Heart right ventricle (tissue), 16 donors: Measurements from ENCODE around the gene GPX2. TPM values are rescaled to one million over a fixed set of nuclear protein-coding genes. Genes with fewer than 3 reads are reported as not detected.
A peak's percentile ranks its signal among the peaks of the same experiment; 100 is the strongest.

Experiments
- ATAC-seq, 8 donors: fragments of 200-7000 bp; cut with Tn5 transposase; one replicate each; pipeline ENCODE4 v1.9.1; 2020; ENCODE audit warnings: mild to moderate bottlenecking in 8 of 8, moderate library complexity in 8 of 8, moderate number of reproducible peaks in 1 of 8
- DNase-seq, 2 donors: peaks; one replicate each; pipeline ENCODE4 v3.0.0-alpha.2; 2020
- H3K27ac ChIP-seq, 10 donors: fragments of 200-600 bp; sonication (generic) in 2 of 10; one replicate each; pipeline versions ENCODE4 v1.5.0 to v1.8.0; 2020 to 2022; ENCODE audit warnings: mild to moderate bottlenecking in 3 of 10
- H3K27me3 ChIP-seq, 7 donors: fragments of 200-600 bp; one replicate each; pipeline ENCODE4 v1.8.0; 2021 to 2022; ENCODE audit warnings: mild to moderate bottlenecking in 2 of 7
- H3K36me3 ChIP-seq, 9 donors: fragments of 200-600 bp; sonication (generic) in 1 of 9; one replicate each; pipeline versions ENCODE4 v1.5.0 to v1.8.0; 2020 to 2022; ENCODE audit warnings: mild to moderate bottlenecking in 2 of 9
- H3K4me1 ChIP-seq, 9 donors: fragments of 200-600 bp; sonication (generic) in 1 of 9; one replicate each; pipeline versions ENCODE4 v1.5.0 to v1.8.0; 2020 to 2022; ENCODE audit warnings: mild to moderate bottlenecking in 4 of 9
- H3K4me3 ChIP-seq, 10 donors: fragments of 200-600 bp; sonication (generic) in 2 of 10; one replicate each; pipeline versions ENCODE4 v1.5.0 to v1.8.0; 2020 to 2022; ENCODE audit warnings: mild to moderate bottlenecking in 7 of 10, moderate library complexity in 2 of 10
- H3K9me3 ChIP-seq, 11 donors: fragments of 200-600 bp in 10 of 11; sonication (generic) in 2 of 11; one replicate each; pipeline versions ENCODE4 v1.5.0 to v1.8.0; 2013 to 2022; ENCODE audit warnings: mild to moderate bottlenecking in 2 of 11, control low read depth in 1 of 11, moderate library complexity in 1 of 11
- WGBS, 2 donors: extraction: QIAGEN DNeasy Blood & Tissue Kit; methylation state at CpG; one replicate each; pipeline ENCODE4 v1.1.7; 2013; ENCODE audit warnings: inconsistent platforms in 1 of 2; 5-methylcytosine and 5-hydroxymethylcytosine counted together
- intact Hi-C, 10 donors: fragments of 100-400 bp; cut with DNase I; formaldehyde crosslinking; loops; one replicate each; pipeline versions ENCODE4 v1.11.1 to v1.14.2; 2022
- polyA plus RNA-seq, 2 donors: library from polyadenylated mRNA; stranded (reverse); fragments of 200-250 nt; gene quantifications; one replicate each; pipeline ENCODE4 v1.2.3, GENCODE V29; 2013
- total RNA-seq, 10 donors: library from RNA; stranded (reverse); fragmentation: NEBNext Ultra II Directional in 3 of 10; extraction: Animal tissue kit (Norgen Biotek cat#: 25700) in 3 of 10; gene quantifications; one replicate each; pipeline versions ENCODE4 v1.2.1 to v1.2.4, GENCODE V29; 2021 to 2023
- TF ChIP-seq, protein P1 (sequence below), 9 donors: fragments of 200-600 bp; sonication (generic) in 2 of 9; IDR thresholded peaks; one replicate each; pipeline versions ENCODE4 v1.5.0 to v1.8.0; 2021 to 2022; ENCODE audit warnings: antibody characterized with exemption in 9 of 9, mild to moderate bottlenecking in 5 of 9, moderate library complexity in 1 of 9
- donor health status: Arrhythmogenic right ventricular cardiomyopathy.
- donor health status: ischemic (EF 13 %, LVEDD 7.1; RV severe dilation, severe dysfunction).
- donor health status: healthy with polysubstance abuse.
- donor health status: DM: no; HTN: yes; CAD: no.
- donor health status: DM: no; HTN: no; CAD: no.
- donor health status: ischemic (EF 25% LVEDD 6.9; RV normal size, moderate dysfunction).
- donor health status: ischemic (EF 25% LVEDD 5.7; RV mildly dilated, moderate dysfunction).
- donor health status: healthy.
- donor health status: DM: yes; HTN: yes; CAD: no.
- donor health status: Ischemic cardiomyopathy.
- donor health status: ischemic (EF 35%, LVEDD 5.7; RV mildly dilated, moderate dysfunction).
- donor health status: nonischemic (EF 11% LVEDD 7.7; RV severe dilation, severe dysfunction).
- donor health status: DM: yes; HTN: yes; CAD: no.
- donor health status: PGD.
- donor health status: ischemic (EF 29% LVEDD 5.4; RV normal size, mild dysfunction).
- donor health status: nonischemic (EF 23%, LVEDD 6.1; RV moderate dilation, normal function).

Gene GPX2
- total and polyA plus RNA-seq, 12 donors: not detected

DNA sequence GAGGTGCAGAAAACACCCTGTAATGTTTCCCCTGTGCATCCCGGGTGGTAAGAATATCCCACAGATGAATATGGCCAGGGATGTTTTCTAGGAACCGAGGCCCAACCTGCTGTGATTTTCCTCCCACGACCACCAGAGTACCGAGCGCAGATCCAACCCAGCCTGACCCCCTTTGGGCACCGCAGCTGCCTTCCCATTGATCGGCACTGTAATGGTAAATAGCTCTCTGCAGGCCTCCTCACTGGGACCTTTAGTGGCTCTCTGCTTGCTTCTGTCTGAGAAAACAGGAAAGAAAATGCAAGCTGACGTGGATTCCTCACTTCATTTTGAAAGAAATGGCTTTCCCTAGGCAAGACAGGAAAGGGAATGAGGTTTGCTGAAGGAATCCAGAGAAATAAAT, 32.0 kb upstream of the GPX2 start:
- 67% methylated on average over 8 of the region's 8 CpGs for WGBS, 2 donors
- peaks cover 3 to 20% (median 11%) of the 10 kb centered on the region in 9 donors for H3K4me1 ChIP-seq
- H3K4me3 ChIP-seq: no peak overlapping the region
- no peaks in the 10 kb centered on the region for H3K9me3 ChIP-seq
- intact Hi-C loops: loop anchor here in 2 of 10 donors (5.0 to 10.0 kb wide), 4 partner anchors 57 to 370 kb away; partner anchors contain the start of gene CHURC1 (in 1 of the 2)
- TF ChIP-seq, protein P1, sequence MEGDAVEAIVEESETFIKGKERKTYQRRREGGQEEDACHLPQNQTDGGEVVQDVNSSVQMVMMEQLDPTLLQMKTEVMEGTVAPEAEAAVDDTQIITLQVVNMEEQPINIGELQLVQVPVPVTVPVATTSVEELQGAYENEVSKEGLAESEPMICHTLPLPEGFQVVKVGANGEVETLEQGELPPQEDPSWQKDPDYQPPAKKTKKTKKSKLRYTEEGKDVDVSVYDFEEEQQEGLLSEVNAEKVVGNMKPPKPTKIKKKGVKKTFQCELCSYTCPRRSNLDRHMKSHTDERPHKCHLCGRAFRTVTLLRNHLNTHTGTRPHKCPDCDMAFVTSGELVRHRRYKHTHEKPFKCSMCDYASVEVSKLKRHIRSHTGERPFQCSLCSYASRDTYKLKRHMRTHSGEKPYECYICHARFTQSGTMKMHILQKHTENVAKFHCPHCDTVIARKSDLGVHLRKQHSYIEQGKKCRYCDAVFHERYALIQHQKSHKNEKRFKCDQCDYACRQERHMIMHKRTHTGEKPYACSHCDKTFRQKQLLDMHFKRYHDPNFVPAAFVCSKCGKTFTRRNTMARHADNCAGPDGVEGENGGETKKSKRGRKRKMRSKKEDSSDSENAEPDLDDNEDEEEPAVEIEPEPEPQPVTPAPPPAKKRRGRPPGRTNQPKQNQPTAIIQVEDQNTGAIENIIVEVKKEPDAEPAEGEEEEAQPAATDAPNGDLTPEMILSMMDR (IDR thresholded peaks at IDR 0.05): no peak
- DNase-seq (no peak), ATAC-seq (no peak)
- no peak overlapping the region for H3K27ac ChIP-seq
- peaks cover 0 to 22% (median 0%) of the 10 kb centered on the region in 7 donors for H3K27me3 ChIP-seq
- no peaks in the 10 kb centered on the region for H3K36me3 ChIP-seq

DNA sequence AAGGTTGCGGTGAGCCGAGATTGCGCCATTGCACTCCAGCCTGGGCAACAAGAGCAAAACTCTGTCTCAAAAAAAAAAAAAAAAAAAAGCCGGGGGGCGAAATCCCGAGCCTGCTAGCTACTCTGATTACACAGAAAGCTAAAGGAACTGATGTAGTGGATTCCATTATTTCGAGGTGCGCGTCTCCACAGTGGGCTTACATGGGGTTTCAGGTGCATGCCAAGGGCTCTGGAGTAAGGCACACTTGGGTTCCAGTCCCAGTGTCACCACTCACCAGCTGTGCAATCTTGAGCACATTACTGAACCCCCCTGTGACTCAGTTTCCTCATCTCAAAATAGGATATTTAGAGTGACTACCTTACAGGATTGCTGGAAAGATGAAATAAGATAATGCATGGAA, 31.3 kb upstream of the GPX2 start:
- intact Hi-C loops: loop anchor here in 2 of 10 donors (5.0 to 10.0 kb wide), 4 partner anchors 57 to 371 kb away; partner anchors contain the start of gene CHURC1 (in 1 of the 2)
- no peak overlapping the region for H3K4me3 ChIP-seq
- WGBS, 2 donors: 96 to 97% methylated on average over 9 of the region's 9 CpGs
- DNase-seq (no peak), ATAC-seq (no peak)
- no peaks in the 10 kb centered on the region for H3K9me3 ChIP-seq
- H3K27me3 ChIP-seq: peaks cover 0 to 22% (median 0%) of the 10 kb centered on the region in 7 donors
- TF ChIP-seq, protein P1 (IDR thresholded peaks at IDR 0.05): no peak
- H3K36me3 ChIP-seq: no peaks in the 10 kb centered on the region
- no peak overlapping the region for H3K27ac ChIP-seq
- H3K4me1 ChIP-seq: peaks cover 3 to 20% (median 11%) of the 10 kb centered on the region in 9 donors

DNA sequence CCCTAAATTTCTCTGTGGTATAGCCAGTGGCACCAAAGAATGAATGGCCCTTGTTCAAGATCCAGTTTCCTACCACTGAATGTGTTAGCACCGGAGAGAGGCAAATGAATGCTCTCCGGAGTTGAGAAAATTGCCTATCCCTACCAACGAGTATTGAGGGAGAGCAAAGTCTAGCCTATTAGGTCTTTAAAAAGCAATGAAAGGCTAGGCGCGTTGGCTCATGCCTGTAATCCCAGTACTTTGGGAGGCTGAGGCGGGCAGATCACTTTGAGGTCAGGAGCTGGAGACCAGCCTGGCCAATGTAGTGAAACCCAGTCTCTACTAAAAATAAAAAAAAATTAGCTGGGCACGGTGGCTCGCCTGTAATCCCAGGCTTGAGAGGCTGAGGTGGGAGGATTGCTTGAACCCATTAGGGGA, 30.5 kb upstream of the GPX2 start:
- Histone ChIP-seq H3K4me1 (peaks cover 3 to 20% (median 11%) of the 10 kb centered on the region in 9 donors), H3K4me3 (peak overlapping the region in 1 of 10 donors; percentile 76), H3K36me3 (no peaks in the 10 kb centered on the region), H3K9me3 (no peaks in the 10 kb centered on the region), H3K27ac (no peak overlapping the region), H3K27me3 (peaks cover 0 to 22% (median 0%) of the 10 kb centered on the region in 7 donors)
- intact Hi-C loops: loop anchor here in 2 of 10 donors (5.0 to 10.0 kb wide), 4 partner anchors 56 to 372 kb away; partner anchors contain the start of gene CHURC1 (in 1 of the 2)
- WGBS, 2 donors: 81% methylated on average over 8 of the region's 8 CpGs
- ATAC-seq (no peak), DNase-seq (no peak)
- TF ChIP-seq, protein P1 (IDR thresholded peaks at IDR 0.05): no peak

DNA sequence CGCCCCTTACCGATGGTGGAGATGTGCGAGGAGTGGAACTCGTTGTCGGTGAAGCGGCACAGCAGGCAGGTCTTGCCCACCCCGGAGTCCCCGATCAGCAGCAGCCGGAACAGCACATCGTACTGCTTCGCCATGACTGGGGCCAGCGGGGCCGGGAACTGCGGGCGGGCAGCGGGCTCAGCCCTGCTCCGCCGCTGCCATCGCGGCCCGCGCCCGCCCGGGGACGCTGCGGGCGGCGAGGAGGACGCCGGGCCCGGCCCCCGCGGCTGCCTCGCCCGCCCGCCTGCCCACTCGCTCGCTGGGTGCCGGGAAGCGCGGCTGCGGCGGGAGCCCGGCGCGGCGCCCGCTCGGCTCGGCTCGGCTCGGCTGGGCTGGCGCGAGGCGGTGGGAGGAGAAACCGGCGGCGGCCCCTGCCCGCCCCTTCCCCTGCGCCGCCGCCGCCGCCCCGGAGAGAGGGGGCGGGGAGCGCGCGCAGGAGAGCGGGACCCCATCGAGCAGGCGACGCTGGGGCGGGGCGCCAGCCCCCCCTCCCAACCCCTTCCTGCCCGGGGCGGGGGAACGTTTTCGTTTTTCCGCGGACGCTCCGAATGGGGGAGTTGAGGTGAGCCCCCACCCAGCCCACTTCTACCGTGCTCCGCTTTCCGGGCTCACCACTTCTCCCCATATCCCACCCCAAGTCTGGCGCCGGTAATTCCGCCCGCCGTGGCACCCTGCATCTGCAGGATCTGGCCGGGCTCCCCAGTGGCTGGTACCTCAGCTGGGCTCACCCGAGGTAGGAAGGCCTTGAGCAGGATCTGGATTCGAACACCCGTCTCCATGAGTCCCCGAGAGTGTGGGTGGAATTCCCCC, 29.6 kb upstream of the GPX2 start, which contains the start of gene RAB15:
TSS of gene RAB15 (minus strand) at position 394 of the 849 bp plus-strand sequence. CDS start at position 134, 260 bp downstream.
- peak within 1 kb of the TSS; percentile 50 to 90 (median 75) for H3K4me3 ChIP-seq
- DNase-seq (peak; percentile 32 to 63), ATAC-seq (peak; percentile 55 to 87 (median 70))
- peak within 1 kb of the TSS in 3 of 10 donors; percentile 53 to 54 (median 53) for H3K27ac ChIP-seq
- H3K9me3 ChIP-seq: no peaks in the 10 kb centered on the region
- peaks cover 3 to 20% (median 11%) of the 10 kb centered on the region in 9 donors for H3K4me1 ChIP-seq
- TF ChIP-seq, protein P1 (IDR thresholded peaks at IDR 0.05): no peak
- 1 to 2% methylated on average over 76 to 96 of the region's 96 CpGs for WGBS, 2 donors
- H3K27me3 ChIP-seq: peaks cover 0 to 22% (median 0%) of the 10 kb centered on the region in 7 donors
- intact Hi-C loops: loop anchor here in 2 of 10 donors (5.0 to 10.0 kb wide), 4 partner anchors 55 to 373 kb away; partner anchors contain the start of gene CHURC1 (in 1 of the 2)
- no peaks in the 10 kb centered on the region for H3K36me3 ChIP-seq
